H1 (cell line): Measurements from ENCODE around the gene RPP14. TPM values are rescaled to one million over a fixed set of nuclear protein-coding genes. Genes with fewer than 3 reads are reported as not detected.

ENCODE experiments used
- CTCF ChIA-PET: fragments of 300-600 bp; sonication (Branson Sonifier 250); formaldehyde crosslinking; loops from one replicate; lab custom pipeline; 2021; ENCODE audit not compliant: partially characterized antibody; lab: Charles Lee
- POLR2A ChIA-PET: fragments of 300-600 bp; sonication (Branson Sonifier 250); formaldehyde crosslinking; loops from one replicate; lab custom pipeline; 2021; ENCODE audit warnings: inconsistent platforms; ENCODE audit not compliant: partially characterized antibody; lab: Charles Lee
- DNase-seq, 2 experiments: peaks; one replicate each; pipeline versions ENCODE4 v3.0.0 to v3.0.0-alpha.2; 2010 to 2022; ENCODE audit warnings: low spot score in 2 of 2, low read depth in 1 of 2, mixed read lengths in 1 of 2
- FAIRE-seq: peaks from 2 replicates; lab custom pipeline; 2011; peaks lifted over from hg19 to GRCh38; lab: Jason Lieb, UNC
- H2AFZ ChIP-seq: 2 replicates; pipeline ENCODE4 v1.8.1; 2012; ENCODE audit warnings: low read length, inconsistent platforms
- H2AK5ac ChIP-seq: 2 replicates; pipeline ENCODE4 v1.6.1; 2013; ENCODE audit warnings: low read depth, low read length
- H2BK120ac ChIP-seq: replicated peaks from 2 replicates; pipeline ENCODE3; 2013; ENCODE audit warnings: low read depth, low read length, inconsistent platforms
- H2BK12ac ChIP-seq: 2 replicates; pipeline ENCODE4 v1.6.1; 2013; ENCODE audit warnings: low read depth, low read length
- H2BK15ac ChIP-seq: 2 replicates; pipeline ENCODE4 v1.6.1; 2013; ENCODE audit warnings: low read length
- H2BK20ac ChIP-seq: 2 replicates; pipeline ENCODE4 v1.6.1; 2013; ENCODE audit warnings: low read length
- H2BK5ac ChIP-seq: 2 replicates; pipeline ENCODE4 v1.6.1; 2013; ENCODE audit warnings: low read depth, low read length
- H3K14ac ChIP-seq: 2 replicates; pipeline ENCODE4 v1.6.1; 2013; ENCODE audit warnings: inconsistent platforms; ENCODE audit not compliant: insufficient read length
- H3K18ac ChIP-seq: 2 replicates; pipeline ENCODE4 v1.6.1; 2013; ENCODE audit warnings: low read length; ENCODE audit errors: extremely low read depth
- H3K23ac ChIP-seq: 2 replicates; pipeline ENCODE4 v1.6.1; 2013; ENCODE audit warnings: inconsistent platforms; ENCODE audit not compliant: insufficient read length
- H3K23me2 ChIP-seq: 2 replicates; pipeline ENCODE4 v1.6.1; 2013; ENCODE audit warnings: low read depth, low read length
- H3K27ac ChIP-seq: 2 replicates; pipeline ENCODE4 v1.6.1; 2011; ENCODE audit warnings: low read depth, low read length, inconsistent platforms
- H3K27me3 ChIP-seq, 4 experiments: replicated peaks in 1 of 4; 1 replicate in 1 of 4; 2 replicates in 3 of 4; pipeline versions ENCODE4 v1.6.1 to v1.8.1; 2011 to 2013; ENCODE audit warnings: low read length in 3 of 4, mild to moderate bottlenecking in 3 of 4, inconsistent platforms in 2 of 4, mixed read lengths in 2 of 4, moderate library complexity in 1 of 4; ENCODE audit not compliant: control insufficient read depth in 3 of 4, insufficient read depth in 3 of 4; ENCODE audit errors: extremely low read depth in 1 of 4
- H3K36me3 ChIP-seq, 4 experiments: 2 replicates each; pipeline versions ENCODE4 v1.6.1 to v1.8.1; 2011 to 2013; ENCODE audit warnings: mild to moderate bottlenecking in 4 of 4, low read length in 3 of 4, moderate library complexity in 2 of 4, control low read depth in 1 of 4, inconsistent platforms in 1 of 4; ENCODE audit not compliant: insufficient read depth in 4 of 4, control insufficient read depth in 2 of 4
- H3K4ac ChIP-seq: replicated peaks from 2 replicates; pipeline ENCODE3; 2013; ENCODE audit warnings: low read length, low read depth, mixed read lengths, inconsistent platforms; ENCODE audit not compliant: insufficient read length
- H3K4me1 ChIP-seq, 4 experiments: replicated peaks in 1 of 4; 1 replicate in 1 of 4; 2 replicates in 3 of 4; pipeline versions ENCODE4 v1.6.1 to v1.8.1; 2011 to 2013; ENCODE audit warnings: low read length in 3 of 4, inconsistent platforms in 2 of 4, mixed read lengths in 1 of 4; ENCODE audit not compliant: insufficient read depth in 4 of 4, control insufficient read depth in 3 of 4
- H3K4me2 ChIP-seq, 2 experiments: 2 replicates each; pipeline versions ENCODE4 v1.6.1 to v1.8.1; 2011 to 2013; ENCODE audit warnings: low read depth in 2 of 2, low read length in 2 of 2, control low read depth in 1 of 2, inconsistent platforms in 1 of 2, mild to moderate bottlenecking in 1 of 2; ENCODE audit not compliant: insufficient read depth in 1 of 2
- H3K4me3 ChIP-seq, 4 experiments: fragments of 200-600, 300-600 bp in 1 of 4; sonication (generic), shearing (Covaris generic), sonication (Bioruptor Twin) in 1 of 4; 2 replicates each; pipeline versions ENCODE4 v1.5.1 to v1.8.1; 2011 to 2016; ENCODE audit warnings: low read length in 4 of 4, low read depth in 3 of 4, control low read depth in 2 of 4, inconsistent platforms in 2 of 4, mild to moderate bottlenecking in 2 of 4, mixed read lengths in 1 of 4, moderate library complexity in 1 of 4; ENCODE audit not compliant: insufficient read depth in 2 of 4; ENCODE audit errors: extremely low read depth in 1 of 4
- H3K56ac ChIP-seq: replicated peaks from 2 replicates; pipeline ENCODE3; 2013; ENCODE audit warnings: low read depth, mild to moderate bottlenecking, mixed read lengths, low read length, inconsistent platforms; ENCODE audit not compliant: insufficient read length
- H3K79me1 ChIP-seq: 2 replicates; pipeline ENCODE4 v1.6.1; 2013; ENCODE audit warnings: low read depth, low read length, control low read depth
- H3K79me2 ChIP-seq, 2 experiments: 2 replicates each; pipeline versions ENCODE4 v1.6.1 to v1.8.1; 2012 to 2013; ENCODE audit warnings: low read length in 2 of 2, mild to moderate bottlenecking in 2 of 2, inconsistent platforms in 1 of 2; ENCODE audit not compliant: insufficient read depth in 2 of 2, control insufficient read depth in 1 of 2
- H3K9ac ChIP-seq, 4 experiments: replicated peaks in 1 of 4; 1 replicate in 1 of 4; 2 replicates in 3 of 4; pipeline versions ENCODE4 v1.6.1 to v1.8.1; 2011 to 2013; ENCODE audit warnings: low read depth in 3 of 4, low read length in 3 of 4, control low read depth in 2 of 4, mild to moderate bottlenecking in 2 of 4, moderate library complexity in 2 of 4, inconsistent platforms in 1 of 4; ENCODE audit errors: extremely low read depth in 1 of 4
- H3K9me3 ChIP-seq, 2 experiments: 2 replicates each; pipeline versions ENCODE4 v1.6.1 to v1.8.1; 2012 to 2013; ENCODE audit warnings: mild to moderate bottlenecking in 2 of 2, moderate library complexity in 2 of 2, control low read depth in 1 of 2, inconsistent platforms in 1 of 2, low read depth in 1 of 2, low read length in 1 of 2, mixed read lengths in 1 of 2; ENCODE audit not compliant: insufficient read depth in 2 of 2
- H4K20me1 ChIP-seq, 2 experiments: replicated peaks in 1 of 2; 2 replicates each; pipeline versions ENCODE3 to v1.8.1; 2011 to 2013; ENCODE audit warnings: inconsistent platforms in 2 of 2, low read length in 2 of 2, mild to moderate bottlenecking in 1 of 2; ENCODE audit not compliant: insufficient read depth in 2 of 2, control insufficient read depth in 1 of 2
- H4K5ac ChIP-seq: 2 replicates; pipeline ENCODE4 v1.6.1; 2013; ENCODE audit warnings: low read length, low read depth, mixed read lengths, inconsistent platforms; ENCODE audit not compliant: insufficient read length
- H4K8ac ChIP-seq: 2 replicates; pipeline ENCODE4 v1.8.0; 2013; ENCODE audit warnings: mild to moderate bottlenecking, moderate library complexity, low read length, inconsistent platforms; ENCODE audit not compliant: insufficient read depth; ENCODE audit errors: extremely low read depth
- H4K91ac ChIP-seq: replicated peaks from 2 replicates; pipeline ENCODE3; 2013; ENCODE audit warnings: low read length, mixed read lengths, inconsistent platforms; ENCODE audit not compliant: insufficient read length
- CBX8 ChIP-seq: fragments of 300-800, 300-1000 bp; sonication (generic); IDR thresholded peaks from 2 replicates; pipeline ENCODE4 v1.7.1; 2016; ENCODE audit warnings: low read depth, low read length, borderline replicate concordance
- JUN ChIP-seq: IDR thresholded peaks from 2 replicates; pipeline ENCODE4 v1.6.1; 2011; ENCODE audit warnings: low read depth, mild to moderate bottlenecking, improper control_type of control experiment, low read length
- WGBS, 2 experiments: shearing (Covaris generic) in 1 of 2; methylation state at CpG; one replicate each; pipeline versions ENCODE4 v1.1.6 to v1.1.7; 2013 to 2015; ENCODE audit warnings: low lambda C conversion rate in 2 of 2, mixed read lengths in 2 of 2, inconsistent platforms in 1 of 2, low coverage in 1 of 2, missing lambda C conversion rate in 1 of 2; ENCODE audit not compliant: insufficient replicate concordance in 2 of 2, insufficient coverage in 1 of 2, insufficient read length in 1 of 2; ENCODE audit errors: extremely low coverage in 1 of 2, missing lambda C conversion rate in 1 of 2; 5-methylcytosine and 5-hydroxymethylcytosine counted together
- polyA plus RNA-seq, 7 experiments: library from polyadenylated mRNA; depleted of rRNA in 3 of 7; stranded (reverse) in 5 of 7; unstranded in 2 of 7; fragments of >200 nt in 5 of 7; fragments of 200-250 nt in 2 of 7; gene quantifications; 1 replicate in 5 of 7; 2 replicates in 1 of 7; 4 replicates in 1 of 7; pipeline versions ENCODE4 v1.2.1 to v1.2.3, GENCODE V29; 2011 to 2013; ENCODE audit warnings: missing spikeins in 2 of 7, mixed read lengths in 2 of 7
- total RNA-seq: library from RNA; stranded (reverse); fragmentation: NEBNext Ultra II Directional; extraction: Animal tissue kit (Norgen Biotek cat#: 25700); gene quantifications from 2 replicates; pipeline ENCODE4 v1.2.1, GENCODE V29; 2021

The RPP14 gene
- total and polyA plus RNA-seq, 2 of the 8 experiments (the other 6 are each of a cell fraction or from before 2014, with no cell fraction given) = 11.7 to 23.4 TPM

- Histone ChIP-seq H3K23me2 (no peaks in the 10 kb centered on the region), H3K4ac (no peak overlapping the region), H3K4me1 (0 out of 7 replicates have a peak, but pooled peaks cover 0 to 3% (median 2%) of the 10 kb centered on the region in 4 experiments), H3K9me3 (no peaks in the 10 kb centered on the region), H3K27ac (no peak overlapping the region), H2BK12ac (peak overlapping the region; percentile 6; the same call in 1 of the 2 replicates), H2AFZ (no peak overlapping the region), H3K23ac (no peak overlapping the region), H3K14ac (no peak overlapping the region), H3K18ac (no peak overlapping the region), H2BK120ac (no peak overlapping the region), H3K9ac (no peak overlapping the region), H2BK15ac (no peak overlapping the region), H3K36me3 (no peaks in the 10 kb centered on the region), H4K8ac (no peak overlapping the region), H3K79me1 (no peaks in the 10 kb centered on the region), H3K79me2 (no peaks in the 10 kb centered on the region), H2AK5ac (no peak overlapping the region), H4K5ac (no peak overlapping the region), H4K91ac (no peak overlapping the region), H3K4me3 (no peak overlapping the region), H3K27me3 (no peaks in the 10 kb centered on the region), H4K20me1 (no peaks in the 10 kb centered on the region), H3K56ac (no peak overlapping the region), H2BK20ac (no peak overlapping the region), H3K4me2 (no peak overlapping the region), H2BK5ac (no peak overlapping the region)
- no peak for FAIRE-seq
- no peak for TF ChIP-seq CBX8
- TF ChIP-seq JUN = no peak
- ChIA-PET CTCF (interaction anchor here (0.7 to 1.3 kb wide), 4 partner anchors 8 to 50 kb away, joined by 3 to 4 read pairs (median 4); partner anchors contain the start of genes HTD2 and RPP14), POLR2A (no interaction called here)
- DNase-seq = no peak
- WGBS, 2 experiments = 75% methylated on average over 4 of the region's 4 CpGs; no CpG with 5 or more reads in 1 of the 2 experiments
Measured at GRCh38 chr3:58356054-58356453, 50.0 kb downstream of the RPP14 start.
